Measurements from ENCODE around the gene GATAD1. TPM values are rescaled to one million over a fixed set of nuclear protein-coding genes. Genes with fewer than 3 reads are reported as not detected.

GATAD1 gene
- total RNA-seq, 1 donor from 2014 or later, result 53.6 TPM

DNA sequence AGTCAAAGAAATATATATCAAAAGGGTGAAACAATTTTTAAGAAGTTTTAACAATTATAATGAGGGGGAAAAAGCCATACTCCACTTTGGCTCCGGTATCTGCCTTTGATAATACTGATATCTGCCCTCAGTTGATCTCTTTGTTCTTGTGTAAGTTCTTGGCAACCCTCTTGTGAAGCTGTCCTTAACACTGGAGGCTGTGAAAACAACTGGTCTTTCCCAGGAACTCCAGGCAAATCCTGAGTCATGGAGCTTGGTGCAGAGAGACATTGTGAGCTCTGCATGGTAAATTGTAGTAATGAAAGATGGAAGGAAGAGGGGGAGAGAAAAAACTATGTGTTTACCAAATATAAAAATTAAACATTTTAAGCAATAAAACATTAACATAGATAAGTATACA, 42.4 kb downstream of the GATAD1 start:
- Mint-ChIP-seq H3K36me3 (peaks cover 30% of the 10 kb centered on the region), H3K27ac (no peak overlapping the region), H3K9me3 (no peaks in the 10 kb centered on the region), H3K27me3 (ENCODE audit: low read depth) (no peaks in the 10 kb centered on the region), H3K4me1 (no peaks in the 10 kb centered on the region), H3K4me3 (no peak overlapping the region)
- DNase-seq (ENCODE audit: low spot score in 2 of 2, unreplicated experiment in 2 of 2), result no peak
- TF ChIP-seq, protein P1, sequence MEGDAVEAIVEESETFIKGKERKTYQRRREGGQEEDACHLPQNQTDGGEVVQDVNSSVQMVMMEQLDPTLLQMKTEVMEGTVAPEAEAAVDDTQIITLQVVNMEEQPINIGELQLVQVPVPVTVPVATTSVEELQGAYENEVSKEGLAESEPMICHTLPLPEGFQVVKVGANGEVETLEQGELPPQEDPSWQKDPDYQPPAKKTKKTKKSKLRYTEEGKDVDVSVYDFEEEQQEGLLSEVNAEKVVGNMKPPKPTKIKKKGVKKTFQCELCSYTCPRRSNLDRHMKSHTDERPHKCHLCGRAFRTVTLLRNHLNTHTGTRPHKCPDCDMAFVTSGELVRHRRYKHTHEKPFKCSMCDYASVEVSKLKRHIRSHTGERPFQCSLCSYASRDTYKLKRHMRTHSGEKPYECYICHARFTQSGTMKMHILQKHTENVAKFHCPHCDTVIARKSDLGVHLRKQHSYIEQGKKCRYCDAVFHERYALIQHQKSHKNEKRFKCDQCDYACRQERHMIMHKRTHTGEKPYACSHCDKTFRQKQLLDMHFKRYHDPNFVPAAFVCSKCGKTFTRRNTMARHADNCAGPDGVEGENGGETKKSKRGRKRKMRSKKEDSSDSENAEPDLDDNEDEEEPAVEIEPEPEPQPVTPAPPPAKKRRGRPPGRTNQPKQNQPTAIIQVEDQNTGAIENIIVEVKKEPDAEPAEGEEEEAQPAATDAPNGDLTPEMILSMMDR (IDR thresholded peaks at IDR 0.05; ENCODE audit: unreplicated experiment), result no peak

DNA sequence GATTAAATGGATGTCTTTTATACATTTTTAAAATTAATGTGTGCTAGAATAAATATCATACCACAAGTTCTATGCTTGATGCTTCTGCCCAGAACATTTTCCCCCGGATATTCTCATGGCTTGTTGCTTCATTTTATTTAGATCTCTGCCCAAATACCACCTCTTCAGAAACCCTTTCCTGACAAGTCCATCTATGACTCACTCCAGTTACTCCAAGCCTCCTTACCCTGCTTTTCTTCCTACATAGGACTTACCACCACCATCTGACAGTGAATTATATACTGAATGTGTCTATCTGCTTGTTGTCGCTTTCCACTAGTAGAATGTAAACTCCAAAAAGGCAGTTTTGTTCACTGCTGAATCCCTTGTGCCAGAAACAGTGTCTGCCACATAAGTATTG, 49.6 kb downstream of the GATAD1 start:
- TF ChIP-seq, protein P1 (IDR thresholded peaks at IDR 0.05; ENCODE audit: unreplicated experiment), result no peak
- no peaks in the 10 kb centered on the region for H3K9me3 Mint-ChIP-seq
- H3K36me3 Mint-ChIP-seq, result peaks cover 33% of the 10 kb centered on the region
- DNase-seq (ENCODE audit: low spot score in 2 of 2, unreplicated experiment in 2 of 2), result no peak
- no peak overlapping the region for H3K27ac Mint-ChIP-seq
- H3K27me3 Mint-ChIP-seq (ENCODE audit: low read depth), result no peaks in the 10 kb centered on the region
- H3K4me3 Mint-ChIP-seq, result no peak overlapping the region
- H3K4me1 Mint-ChIP-seq, result no peaks in the 10 kb centered on the region

DNA sequence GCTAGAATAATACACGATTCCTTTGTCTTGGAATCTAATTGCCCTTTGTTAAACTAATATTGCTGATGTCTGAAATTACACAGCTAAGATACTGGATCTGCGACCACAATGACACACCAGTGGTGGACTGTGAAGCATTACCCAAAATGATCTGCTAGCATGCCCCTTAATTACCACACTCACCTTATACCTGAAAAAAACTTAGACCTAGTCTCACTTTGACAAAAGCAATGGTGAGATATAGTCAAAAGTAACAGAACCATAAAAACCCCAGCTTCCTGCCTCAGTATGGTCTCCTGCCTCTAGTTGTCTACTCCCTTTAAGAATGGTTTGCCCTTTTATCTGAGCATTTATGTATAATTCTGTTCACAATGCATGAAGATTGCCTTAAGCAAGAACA, 51.3 kb downstream of the GATAD1 start:
- Mint-ChIP-seq H3K4me3 (no peak overlapping the region), H3K9me3 (no peaks in the 10 kb centered on the region), H3K36me3 (peaks cover 31% of the 10 kb centered on the region), H3K4me1 (no peaks in the 10 kb centered on the region), H3K27ac (no peak overlapping the region), H3K27me3 (ENCODE audit: low read depth) (no peaks in the 10 kb centered on the region)
- no peak for DNase-seq (ENCODE audit: low spot score in 2 of 2, unreplicated experiment in 2 of 2)
- TF ChIP-seq, protein P1 (IDR thresholded peaks at IDR 0.05; ENCODE audit: unreplicated experiment), result no peak

DNA sequence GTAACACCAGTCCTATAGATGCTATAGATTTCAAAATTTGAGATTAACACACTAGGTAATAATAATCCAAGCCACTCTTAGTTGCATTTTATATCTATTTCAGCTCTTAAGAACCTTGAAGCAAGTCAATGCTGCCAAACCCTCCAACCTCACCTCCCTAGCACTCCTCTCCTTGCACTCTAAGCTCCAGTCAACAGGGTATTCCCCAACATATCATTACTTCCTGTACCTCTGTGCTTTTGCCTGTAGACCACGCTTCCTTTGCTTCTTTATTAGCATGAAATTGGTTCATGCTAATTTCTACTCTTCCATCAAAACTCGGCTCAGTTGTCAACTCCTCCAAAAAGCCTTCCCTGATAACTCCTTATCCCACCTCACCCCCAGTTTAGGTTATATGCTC, 56.5 kb downstream of the GATAD1 start:
- Mint-ChIP-seq H3K4me1 (no peaks in the 10 kb centered on the region), H3K36me3 (peaks cover 40% of the 10 kb centered on the region), H3K27ac (no peak overlapping the region), H3K4me3 (no peak overlapping the region), H3K9me3 (no peaks in the 10 kb centered on the region), H3K27me3 (ENCODE audit: low read depth) (no peaks in the 10 kb centered on the region)
- no peak for DNase-seq (ENCODE audit: low spot score in 2 of 2, unreplicated experiment in 2 of 2)
- TF ChIP-seq, protein P1 (IDR thresholded peaks at IDR 0.05; ENCODE audit: unreplicated experiment), result no peak

DNA sequence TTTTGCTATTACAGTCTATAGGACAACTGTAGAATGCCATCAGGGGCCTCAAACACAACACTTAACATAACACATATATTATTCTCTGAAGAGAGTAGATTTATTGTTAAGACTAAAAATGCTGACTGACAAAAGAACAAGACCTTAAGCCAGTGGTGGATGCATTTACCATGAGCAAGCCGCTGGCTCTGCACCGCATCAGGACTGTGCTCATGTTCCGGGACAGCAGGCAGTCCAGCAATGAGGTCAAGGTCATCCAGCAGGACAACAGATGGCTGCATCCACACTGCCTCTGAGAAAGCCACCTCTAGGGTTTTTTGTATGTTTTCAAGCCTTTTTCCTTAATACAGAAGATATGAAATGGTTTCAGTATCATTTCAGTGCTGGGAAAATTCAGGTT, 57.3 kb downstream of the GATAD1 start:
- H3K4me3 Mint-ChIP-seq, result no peak overlapping the region
- TF ChIP-seq, protein P1 (IDR thresholded peaks at IDR 0.05; ENCODE audit: unreplicated experiment), result no peak
- DNase-seq (ENCODE audit: low spot score in 2 of 2, unreplicated experiment in 2 of 2), result no peak
- H3K4me1 Mint-ChIP-seq, result no peaks in the 10 kb centered on the region
- peaks cover 37% of the 10 kb centered on the region for H3K36me3 Mint-ChIP-seq
- H3K27me3 Mint-ChIP-seq (ENCODE audit: low read depth), result no peaks in the 10 kb centered on the region
- no peaks in the 10 kb centered on the region for H3K9me3 Mint-ChIP-seq
- no peak overlapping the region for H3K27ac Mint-ChIP-seq

DNA sequence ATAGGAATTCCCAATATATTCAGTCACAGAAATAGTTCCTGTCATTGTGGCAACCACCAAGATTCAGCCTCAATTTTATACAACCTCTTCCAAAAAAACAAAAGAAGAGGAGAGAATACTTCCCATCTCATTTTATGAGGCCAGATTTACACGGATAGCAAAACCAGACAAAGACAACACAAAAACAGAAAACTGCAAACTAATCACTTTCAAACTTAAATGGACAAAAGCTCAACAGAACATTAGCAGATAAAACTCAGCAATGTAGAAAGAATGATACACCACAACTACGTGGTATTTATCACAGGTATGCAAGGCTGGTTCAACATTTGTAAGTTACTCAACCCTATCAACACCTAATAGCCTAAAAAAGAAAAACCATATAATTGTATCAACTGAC, 59.1 kb downstream of the GATAD1 start:
- H3K9me3 Mint-ChIP-seq, result no peaks in the 10 kb centered on the region
- no peaks in the 10 kb centered on the region for H3K4me1 Mint-ChIP-seq
- no peaks in the 10 kb centered on the region for H3K27me3 Mint-ChIP-seq (ENCODE audit: low read depth)
- peaks cover 28% of the 10 kb centered on the region for H3K36me3 Mint-ChIP-seq
- DNase-seq (ENCODE audit: low spot score in 2 of 2, unreplicated experiment in 2 of 2), result no peak
- no peak overlapping the region for H3K27ac Mint-ChIP-seq
- no peak overlapping the region for H3K4me3 Mint-ChIP-seq
- TF ChIP-seq, protein P1 (IDR thresholded peaks at IDR 0.05; ENCODE audit: unreplicated experiment), result no peak
